HepG2 (cell line): ENCODE measurements around the gene TSHZ1. TPM values are rescaled to one million over a fixed set of nuclear protein-coding genes. Genes with fewer than 3 reads are reported as not detected.

Source experiments
- ATAC-seq: fragments of 200-7000 bp; cut with Tn5 transposase; 3 replicates; pipeline ENCODE4 v1.9.1; 2020; ENCODE audit warnings: mild to moderate bottlenecking, moderate library complexity
- BruUV-seq: library from RNA; stranded (reverse); fragments of 400-500 nt; replicated peaks from 2 replicates; lab custom pipeline; 2021; lab: Mats Ljungman, UMichigan
- CTCF ChIA-PET: fragments of 300-600 bp; formaldehyde crosslinking; extraction: SDS; loops from one replicate; lab custom pipeline; 2021; ENCODE audit warnings: low total read pairs, inconsistent platforms, low intra/inter-chr PET ratio; lab: Yijun Ruan, JAX
- POLR2A ChIA-PET: fragments of 350-600 bp; sonication (Branson Sonifier 250); formaldehyde crosslinking; loops from one replicate; lab custom pipeline; 2020; ENCODE audit warnings: antibody characterized with exemption, inconsistent platforms; lab: Yijun Ruan, JAX
- DNase-seq: peaks from one replicate; pipeline ENCODE4 v3.0.0-alpha.2; 2015; ENCODE audit warnings: low spot score
- FAIRE-seq: peaks from 3 replicates; lab custom pipeline; 2011; peaks lifted over from hg19 to GRCh38; lab: Jason Lieb, UNC
- H2AFZ ChIP-seq: one replicate; pipeline ENCODE4 v1.6.1; 2011; ENCODE audit warnings: low read length, inconsistent platforms
- H3K27ac ChIP-seq: fragments of 300-600 bp; 3 replicates; pipeline ENCODE4 v1.8.0; 2011; ENCODE audit warnings: mixed run types, mild to moderate bottlenecking, mixed read lengths, low read length, inconsistent platforms; ENCODE audit not compliant: insufficient read depth; ENCODE audit errors: extremely low read length
- H3K27me3 ChIP-seq, 2 experiments: fragments of 200-600 bp in 1 of 2; 2 replicates in 1 of 2; 3 replicates in 1 of 2; pipeline versions ENCODE4 v1.6.0 to v1.8.0; 2011; ENCODE audit warnings: low read length in 2 of 2, mild to moderate bottlenecking in 2 of 2, moderate library complexity in 2 of 2, inconsistent platforms in 1 of 2; ENCODE audit not compliant: insufficient read depth in 2 of 2, control insufficient read depth in 1 of 2
- H3K36me3 ChIP-seq, 2 experiments: fragments of 200-600 bp in 1 of 2; replicated peaks in 1 of 2; 2 replicates in 1 of 2; 3 replicates in 1 of 2; pipeline versions ENCODE4 v1.5.1 to v1.8.0; 2011; ENCODE audit warnings: low read length in 2 of 2, inconsistent platforms in 1 of 2; ENCODE audit not compliant: insufficient read depth in 2 of 2, control insufficient read depth in 1 of 2
- H3K4me1 ChIP-seq: 2 replicates; pipeline ENCODE4 v1.5.1; 2012; ENCODE audit warnings: low read length, inconsistent platforms; ENCODE audit not compliant: insufficient read depth
- H3K4me2 ChIP-seq: 2 replicates; pipeline ENCODE4 v1.6.0; 2011; ENCODE audit warnings: low read depth, low read length, inconsistent platforms
- H3K4me3 ChIP-seq, 3 experiments: fragments of 200-600 bp in 1 of 3; sonication (generic), shearing (Covaris generic) in 1 of 3; replicated peaks in 1 of 3; 2 replicates each; pipeline ENCODE4 v1.5.1; 2011 to 2016; ENCODE audit warnings: low read length in 3 of 3, inconsistent platforms in 2 of 3, low read depth in 2 of 3, mild to moderate bottlenecking in 2 of 3, control low read depth in 1 of 3, mixed read lengths in 1 of 3; ENCODE audit not compliant: insufficient read depth in 1 of 3
- H3K79me2 ChIP-seq: one replicate; pipeline ENCODE4 v1.6.1; 2011; ENCODE audit warnings: low read length, inconsistent platforms; ENCODE audit not compliant: insufficient read depth
- H3K9ac ChIP-seq: 2 replicates; pipeline ENCODE4 v1.6.0; 2011; ENCODE audit warnings: mild to moderate bottlenecking, low read depth, low read length, inconsistent platforms; ENCODE audit not compliant: insufficient read depth
- H3K9me3 ChIP-seq: 2 replicates; pipeline ENCODE4 v1.5.1; 2012; ENCODE audit warnings: mild to moderate bottlenecking, low read length
- H4K20me1 ChIP-seq: 2 replicates; pipeline ENCODE4 v1.6.0; 2011; ENCODE audit warnings: inconsistent platforms, mild to moderate bottlenecking, low read length, moderate library complexity; ENCODE audit not compliant: insufficient read depth
- BORCS8-MEF2B ChIP-seq: sonication (generic); formaldehyde crosslinking; IDR thresholded peaks from 2 replicates; pipeline ENCODE4 v1.8.0; 2022; ENCODE audit warnings: mild to moderate bottlenecking, missing genetic modification reagents
- HMGXB3 ChIP-seq: sonication (generic); formaldehyde crosslinking; IDR thresholded peaks from 2 replicates; pipeline ENCODE4 v1.4.0; 2020; ENCODE audit warnings: missing genetic modification reagents, borderline replicate concordance
- HNRNPUL1 ChIP-seq: fragments of 200-400 bp; formaldehyde crosslinking; IDR thresholded peaks from 2 replicates; pipeline ENCODE4 v1.6.1; 2017; ENCODE audit warnings: low read depth, mild to moderate bottlenecking, low read length, moderate library complexity
- HOXA5 ChIP-seq: sonication (generic); formaldehyde crosslinking; IDR thresholded peaks from 2 replicates; pipeline ENCODE4 v1.4.0; 2020; ENCODE audit warnings: missing genetic modification reagents
- LBX2 ChIP-seq: sonication (generic); formaldehyde crosslinking; IDR thresholded peaks from 2 replicates; pipeline ENCODE4 v1.5.0; 2020; ENCODE audit warnings: missing genetic modification reagents, mild to moderate bottlenecking, borderline replicate concordance
- MAFF ChIP-seq: IDR thresholded peaks from 2 replicates; pipeline ENCODE4 v1.6.1; 2011; ENCODE audit warnings: low read depth, low read length, improper control_type of control experiment
- PHF8 ChIP-seq: sonication (generic); formaldehyde crosslinking; IDR thresholded peaks from 2 replicates; pipeline ENCODE4 v1.5.0; 2020; ENCODE audit warnings: missing genetic modification reagents
- SOX5 ChIP-seq: IDR thresholded peaks from 2 replicates; pipeline ENCODE4 v1.6.1; 2016; ENCODE audit warnings: borderline replicate concordance
- ZNF160 ChIP-seq: sonication (generic); formaldehyde crosslinking; IDR thresholded peaks from 2 replicates; pipeline ENCODE4 v1.8.0; 2022; ENCODE audit warnings: mild to moderate bottlenecking, inconsistent platforms, missing genetic modification reagents
- ZNF484 ChIP-seq: sonication (generic); formaldehyde crosslinking; IDR thresholded peaks from 2 replicates; pipeline ENCODE4 v1.5.1; 2020; ENCODE audit warnings: mild to moderate bottlenecking, low read depth, missing genetic modification reagents, borderline replicate concordance
- ZNF740 ChIP-seq: sonication (generic); formaldehyde crosslinking; IDR thresholded peaks from 2 replicates; pipeline ENCODE4 v1.4.0; 2020; ENCODE audit warnings: missing genetic modification reagents
- ZNF766 ChIP-seq: sonication (generic); formaldehyde crosslinking; IDR thresholded peaks from 2 replicates; pipeline ENCODE4 v1.5.0; 2020; ENCODE audit warnings: missing genetic modification reagents, borderline replicate concordance
- WGBS: methylation state at CpG from one replicate; pipeline ENCODE4 v1.1.6; 2017; ENCODE audit warnings: low lambda C conversion rate; 5-methylcytosine and 5-hydroxymethylcytosine counted together
- in situ Hi-C: cut with HindIII; loops from 2 replicates; pipeline ENCODE4 v1.10.0; 2017; ENCODE audit warnings: low pct_unique_long_range_greater_than_20kb; ENCODE audit not compliant: extremely low pct_ligation_motif_present
- intact Hi-C: fragments of 100-400 bp; cut with micrococcal nuclease; formaldehyde crosslinking; loops from one replicate; pipeline ENCODE4 v1.10.0; 2022; ENCODE audit not compliant: unreplicated experiment
- polyA plus RNA-seq, 8 experiments: library from polyadenylated mRNA; depleted of rRNA in 3 of 8; stranded (reverse) in 7 of 8; unstranded in 1 of 8; fragments of >200 nt; fragmentation: Illumina TruSeq in 4 of 8; extraction: Trizol in 4 of 8; gene quantifications; 2 replicates each; pipeline versions ENCODE4 v1.2.1 to v1.2.3, GENCODE V29; 2011 to 2016; ENCODE audit warnings: low read depth in 4 of 8, missing spikeins in 1 of 8, mixed read lengths in 1 of 8; ENCODE audit not compliant: insufficient read depth in 1 of 8
- total RNA-seq, 5 experiments: library from RNA; depleted of rRNA; stranded (reverse); fragments of >200 nt; fragmentation: Illumina TruSeq; extraction: Trizol; gene quantifications; 2 replicates each; pipeline ENCODE4 v1.2.3, GENCODE V29; 2016; ENCODE audit warnings: low read depth in 1 of 5

Gene TSHZ1
- total and polyA plus RNA-seq, 2 of the 13 experiments (the other 11 are each of a cell fraction or from before 2014, with no cell fraction given) = 2.5 to 2.7 TPM

GRCh38 chr18:75248426-75249174, 38.0 kb downstream of the TSHZ1 start:
- Histone ChIP-seq H3K36me3 (no peaks in the 10 kb centered on the region), H3K4me2 (peak overlapping the region; percentile 58), H3K27ac (no peak overlapping the region), H3K27me3 (no peaks in the 10 kb centered on the region), H3K9ac (peak overlapping the region; percentile 42; the same call in 1 of the 2 replicates), H2AFZ (peak overlapping the region; percentile 31), H3K4me1 (peaks cover 26% of the 10 kb centered on the region), H4K20me1 (no peaks in the 10 kb centered on the region), H3K79me2 (peaks cover 5% of the 10 kb centered on the region), H3K4me3 (peak overlapping the region in 1 of 3 experiments; percentile 50; a peak in 3 of 6 replicates), H3K9me3 (no peaks in the 10 kb centered on the region)
- no peak for FAIRE-seq
- intact Hi-C loops (no loop called here), in situ Hi-C loops (no loop called here)
- CTCF ChIA-PET = no interaction called here
- 93% methylated on average over 10 of the region's 20 CpGs for WGBS
- ATAC-seq = peak; percentile 16; the same call in 1 of the 3 replicates
- TF ChIP-seq ZNF740 (CRISPR knock-in tag) = no peak
- no peak for TF ChIP-seq ZNF766 (CRISPR knock-in tag)
- TF ChIP-seq ZNF484 (CRISPR knock-in tag) = no peak
- no peak for TF ChIP-seq SOX5
- TF ChIP-seq HNRNPUL1 = no peak
- TF ChIP-seq HMGXB3 (CRISPR knock-in tag) = no peak
- TF ChIP-seq HOXA5 (CRISPR knock-in tag) = no peak
- no peak for TF ChIP-seq PHF8 (CRISPR knock-in tag)
- TF ChIP-seq BORCS8-MEF2B (CRISPR knock-in tag) = no peak
- TF ChIP-seq MAFF = no peak
- TF ChIP-seq LBX2 = no peak
- TF ChIP-seq ZNF160 (CRISPR knock-in tag) = no peak
- DNase-seq = no peak
- POLR2A ChIA-PET = interaction anchor here (0.9 kb wide), 1 partner anchor 39 kb away, joined by 3 read pairs; the partner anchor contains the start of gene TSHZ1
- no TSS peak for BruUV-seq
